HepG2 (cell line): ENCODE data around the gene PSMD8. TPM values are rescaled to one million over a fixed set of nuclear protein-coding genes. Genes with fewer than 3 reads are reported as not detected.

Experiments used
- ATAC-seq: fragments of 200-7000 bp; cut with Tn5 transposase; 3 replicates; pipeline ENCODE4 v1.9.1; 2020; ENCODE audit warnings: mild to moderate bottlenecking, moderate library complexity
- BruUV-seq: library from RNA; stranded (reverse); fragments of 400-500 nt; replicated peaks from 2 replicates; lab custom pipeline; 2021; lab: Mats Ljungman, UMichigan
- CTCF ChIA-PET: fragments of 300-600 bp; formaldehyde crosslinking; extraction: SDS; loops from one replicate; lab custom pipeline; 2021; ENCODE audit warnings: low total read pairs, inconsistent platforms, low intra/inter-chr PET ratio; lab: Yijun Ruan, JAX
- POLR2A ChIA-PET: fragments of 350-600 bp; sonication (Branson Sonifier 250); formaldehyde crosslinking; loops from one replicate; lab custom pipeline; 2020; ENCODE audit warnings: antibody characterized with exemption, inconsistent platforms; lab: Yijun Ruan, JAX
- DNase-seq: peaks from one replicate; pipeline ENCODE4 v3.0.0-alpha.2; 2015; ENCODE audit warnings: low spot score
- FAIRE-seq: peaks from 3 replicates; lab custom pipeline; 2011; peaks lifted over from hg19 to GRCh38; lab: Jason Lieb, UNC
- H2AFZ ChIP-seq: one replicate; pipeline ENCODE4 v1.6.1; 2011; ENCODE audit warnings: low read length, inconsistent platforms
- H3K27ac ChIP-seq: fragments of 300-600 bp; 3 replicates; pipeline ENCODE4 v1.8.0; 2011; ENCODE audit warnings: mixed run types, mild to moderate bottlenecking, mixed read lengths, low read length, inconsistent platforms; ENCODE audit not compliant: insufficient read depth; ENCODE audit errors: extremely low read length
- H3K27me3 ChIP-seq, 2 experiments: fragments of 200-600 bp in 1 of 2; 2 replicates in 1 of 2; 3 replicates in 1 of 2; pipeline versions ENCODE4 v1.6.0 to v1.8.0; 2011; ENCODE audit warnings: low read length in 2 of 2, mild to moderate bottlenecking in 2 of 2, moderate library complexity in 2 of 2, inconsistent platforms in 1 of 2; ENCODE audit not compliant: insufficient read depth in 2 of 2, control insufficient read depth in 1 of 2
- H3K36me3 ChIP-seq, 2 experiments: fragments of 200-600 bp in 1 of 2; replicated peaks in 1 of 2; 2 replicates in 1 of 2; 3 replicates in 1 of 2; pipeline versions ENCODE4 v1.5.1 to v1.8.0; 2011; ENCODE audit warnings: low read length in 2 of 2, inconsistent platforms in 1 of 2; ENCODE audit not compliant: insufficient read depth in 2 of 2, control insufficient read depth in 1 of 2
- H3K4me1 ChIP-seq: 2 replicates; pipeline ENCODE4 v1.5.1; 2012; ENCODE audit warnings: low read length, inconsistent platforms; ENCODE audit not compliant: insufficient read depth
- H3K4me2 ChIP-seq: 2 replicates; pipeline ENCODE4 v1.6.0; 2011; ENCODE audit warnings: low read depth, low read length, inconsistent platforms
- H3K4me3 ChIP-seq, 3 experiments: fragments of 200-600 bp in 1 of 3; sonication (generic), shearing (Covaris generic) in 1 of 3; replicated peaks in 1 of 3; 2 replicates each; pipeline ENCODE4 v1.5.1; 2011 to 2016; ENCODE audit warnings: low read length in 3 of 3, inconsistent platforms in 2 of 3, low read depth in 2 of 3, mild to moderate bottlenecking in 2 of 3, control low read depth in 1 of 3, mixed read lengths in 1 of 3; ENCODE audit not compliant: insufficient read depth in 1 of 3
- H3K79me2 ChIP-seq: one replicate; pipeline ENCODE4 v1.6.1; 2011; ENCODE audit warnings: low read length, inconsistent platforms; ENCODE audit not compliant: insufficient read depth
- H3K9ac ChIP-seq: 2 replicates; pipeline ENCODE4 v1.6.0; 2011; ENCODE audit warnings: mild to moderate bottlenecking, low read depth, low read length, inconsistent platforms; ENCODE audit not compliant: insufficient read depth
- H3K9me3 ChIP-seq: 2 replicates; pipeline ENCODE4 v1.5.1; 2012; ENCODE audit warnings: mild to moderate bottlenecking, low read length
- H4K20me1 ChIP-seq: 2 replicates; pipeline ENCODE4 v1.6.0; 2011; ENCODE audit warnings: inconsistent platforms, mild to moderate bottlenecking, low read length, moderate library complexity; ENCODE audit not compliant: insufficient read depth
- KDM6A ChIP-seq: IDR thresholded peaks from 2 replicates; pipeline ENCODE4 v1.6.1; 2016; ENCODE audit warnings: low read depth
- SP5 ChIP-seq: IDR thresholded peaks from 2 replicates; pipeline ENCODE4 v1.6.1; 2016; ENCODE audit warnings: low read depth, borderline replicate concordance
- ZNF256 ChIP-seq: sonication (generic); formaldehyde crosslinking; conservative IDR thresholded peaks from 2 replicates; pipeline ENCODE4 v1.4.0; 2020; ENCODE audit warnings: missing genetic modification reagents
- ZNF354B ChIP-seq: sonication (generic); formaldehyde crosslinking; IDR thresholded peaks from 2 replicates; pipeline ENCODE4 v1.8.0; 2022; ENCODE audit warnings: mild to moderate bottlenecking, missing genetic modification reagents
- ZNF564 ChIP-seq: sonication (generic); formaldehyde crosslinking; IDR thresholded peaks from 2 replicates; pipeline ENCODE4 v1.8.1; 2023; ENCODE audit warnings: mild to moderate bottlenecking, missing genetic modification reagents
- ZNF629 ChIP-seq: sonication (generic); formaldehyde crosslinking; conservative IDR thresholded peaks from 2 replicates; pipeline ENCODE4 v1.5.0; 2020; ENCODE audit warnings: missing genetic modification reagents
- WGBS: methylation state at CpG from one replicate; pipeline ENCODE4 v1.1.6; 2017; ENCODE audit warnings: low lambda C conversion rate; 5-methylcytosine and 5-hydroxymethylcytosine counted together
- in situ Hi-C: cut with HindIII; loops from 2 replicates; pipeline ENCODE4 v1.10.0; 2017; ENCODE audit warnings: low pct_unique_long_range_greater_than_20kb; ENCODE audit not compliant: extremely low pct_ligation_motif_present
- intact Hi-C: fragments of 100-400 bp; cut with micrococcal nuclease; formaldehyde crosslinking; loops from one replicate; pipeline ENCODE4 v1.10.0; 2022; ENCODE audit not compliant: unreplicated experiment
- polyA plus RNA-seq, 8 experiments: library from polyadenylated mRNA; depleted of rRNA in 3 of 8; stranded (reverse) in 7 of 8; unstranded in 1 of 8; fragments of >200 nt; fragmentation: Illumina TruSeq in 4 of 8; extraction: Trizol in 4 of 8; gene quantifications; 2 replicates each; pipeline versions ENCODE4 v1.2.1 to v1.2.3, GENCODE V29; 2011 to 2016; ENCODE audit warnings: low read depth in 4 of 8, missing spikeins in 1 of 8, mixed read lengths in 1 of 8; ENCODE audit not compliant: insufficient read depth in 1 of 8
- total RNA-seq, 5 experiments: library from RNA; depleted of rRNA; stranded (reverse); fragments of >200 nt; fragmentation: Illumina TruSeq; extraction: Trizol; gene quantifications; 2 replicates each; pipeline ENCODE4 v1.2.3, GENCODE V29; 2016; ENCODE audit warnings: low read depth in 1 of 5

Gene PSMD8
- total and polyA plus RNA-seq, 2 of the 13 experiments (the other 11 are each of a cell fraction or from before 2014, with no cell fraction given) = 162 to 296 TPM

DNA sequence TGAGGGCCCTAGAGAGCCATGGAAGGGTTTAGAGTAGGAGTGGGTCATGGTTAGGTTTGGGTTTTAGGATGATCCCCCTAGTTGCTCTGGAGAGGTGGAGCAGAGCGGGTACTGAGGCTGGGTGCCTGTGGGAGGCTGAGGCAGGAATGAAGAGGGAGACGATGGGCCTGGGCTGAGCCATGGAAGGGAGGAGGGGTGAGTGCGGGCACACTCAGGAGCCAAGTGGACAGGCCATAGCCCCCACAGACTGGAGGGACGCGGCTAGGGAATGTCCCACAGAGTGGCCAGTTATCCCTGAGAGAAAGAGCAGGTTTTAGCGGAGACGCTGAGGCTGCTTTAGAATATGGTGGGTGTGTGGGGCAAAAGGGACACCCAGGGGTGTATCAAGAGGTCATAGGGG is 44.7 kb upstream of the PSMD8 start:
- Histone ChIP-seq H3K36me3 (no peaks in the 10 kb centered on the region), H3K4me3 (no peak overlapping the region), H3K27ac (no peak overlapping the region), H3K9me3 (no peaks in the 10 kb centered on the region), H3K79me2 (no peaks in the 10 kb centered on the region), H3K9ac (no peak overlapping the region), H3K4me2 (no peak overlapping the region), H3K4me1 (no peaks in the 10 kb centered on the region), H2AFZ (no peak overlapping the region), H3K27me3 (peaks cover 0 to 2% of the 10 kb centered on the region in 2 experiments; a peak in 1 of 5 replicates), H4K20me1 (no peaks in the 10 kb centered on the region)
- ATAC-seq = no peak
- no peak for DNase-seq
- intact Hi-C loops = no loop called here
- BruUV-seq = no TSS peak
- WGBS = 80% methylated on average over 7 of the region's 7 CpGs
- ChIA-PET CTCF (no interaction called here), POLR2A (no interaction called here)
- FAIRE-seq = no peak
- TF ChIP-seq ZNF354B (CRISPR knock-in tag) (no peak), KDM6A (CRISPR knock-in tag) (no peak), ZNF564 (CRISPR knock-in tag) (no peak), ZNF256 (no peak)
- in situ Hi-C loops = loop anchor here (5.0 kb wide), 1 partner anchor 87 kb away; no protein-coding TSS in a partner anchor

DNA sequence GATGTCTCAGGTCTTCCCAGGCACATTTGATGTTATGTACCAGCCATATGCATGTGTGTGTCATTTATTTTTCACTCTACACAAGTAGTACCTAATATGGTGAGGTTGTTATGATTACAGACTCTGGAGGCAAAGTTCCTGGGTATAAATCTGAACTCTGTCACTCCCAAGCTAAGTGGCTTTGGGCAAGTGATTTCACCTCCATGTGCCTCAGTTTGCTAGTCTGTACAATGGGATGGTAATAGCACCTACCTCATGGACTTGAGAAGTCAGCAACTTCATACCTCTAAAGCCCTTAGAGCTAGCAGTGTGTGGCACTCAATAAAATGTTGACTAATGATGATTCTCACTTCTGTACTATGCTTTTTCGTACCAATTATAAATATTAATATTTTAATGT is 42.6 kb upstream of the PSMD8 start:
- ATAC-seq (no peak), FAIRE-seq (no peak), DNase-seq (no peak)
- no peak overlapping the region for H3K27ac ChIP-seq
- no peaks in the 10 kb centered on the region for H3K9me3 ChIP-seq
- H2AFZ ChIP-seq = no peak overlapping the region
- TF ChIP-seq SP5 (CRISPR knock-in tag) (no peak), ZNF629 (CRISPR knock-in tag) (peak; percentile 77)
- no TSS peak for BruUV-seq
- ChIA-PET POLR2A (no interaction called here), CTCF (no interaction called here)
- no peaks in the 10 kb centered on the region for H3K4me1 ChIP-seq
- 0% methylated on average over 1 of the region's 1 CpG for WGBS
- H3K4me3 ChIP-seq = no peak overlapping the region
- no peaks in the 10 kb centered on the region for H3K36me3 ChIP-seq
- H3K27me3 ChIP-seq = no peaks in the 10 kb centered on the region; a peak in 1 of 5 replicates
- intact Hi-C loops = no loop called here
- no peaks in the 10 kb centered on the region for H3K79me2 ChIP-seq
- no peak overlapping the region for H3K4me2 ChIP-seq
- in situ Hi-C loops = loop anchor here (5.0 kb wide), 1 partner anchor 89 kb away; no protein-coding TSS in a partner anchor
- H4K20me1 ChIP-seq = no peaks in the 10 kb centered on the region
- no peak overlapping the region for H3K9ac ChIP-seq
